PC-9 (cell line): Measurements from ENCODE around the gene SH3RF3. TPM values are rescaled to one million over a fixed set of nuclear protein-coding genes. Genes with fewer than 3 reads are reported as not detected.

Experiments
- BruUV-seq: library from RNA; stranded (reverse); fragments of 400-500 nt; replicated peaks from 2 replicates; lab custom pipeline; 2021; lab: Mats Ljungman, UMichigan
- CTCF ChIA-PET: fragments of 300-600 bp; sonication (Branson Sonifier 250); formaldehyde crosslinking; loops from one replicate; lab custom pipeline; 2022; ENCODE audit warnings: antibody characterized with exemption; lab: Charles Lee
- POLR2A ChIA-PET: fragments of 300-600 bp; sonication (Branson Sonifier 250); formaldehyde crosslinking; loops from one replicate; lab custom pipeline; 2022; ENCODE audit warnings: antibody characterized with exemption; ENCODE audit not compliant: unreplicated experiment; lab: Charles Lee
- DNase-seq, 2 experiments: peaks; one replicate each; pipeline versions ENCODE4 v3.0.0 to v3.0.0-alpha.2; 2015 to 2022; ENCODE audit warnings: mixed read lengths in 1 of 2
- H2AFZ ChIP-seq: fragments of 200-600 bp; sonication (generic); 2 replicates; pipeline ENCODE4 v1.8.1; 2017; ENCODE audit warnings: antibody characterized with exemption
- H3F3A ChIP-seq: fragments of 200-600 bp; sonication (generic); 2 replicates; pipeline ENCODE4 v1.8.1; 2017; ENCODE audit warnings: antibody characterized with exemption, mild to moderate bottlenecking, low read depth; ENCODE audit not compliant: insufficient read depth
- H3K27ac ChIP-seq: fragments of 200-600 bp; sonication (generic); 2 replicates; pipeline ENCODE4 v1.6.1; 2016; ENCODE audit warnings: mixed run types
- H3K27me3 ChIP-seq: fragments of 200-600 bp; sonication (generic); 2 replicates; pipeline ENCODE4 v1.6.1; 2016; ENCODE audit warnings: low read depth, mixed run types; ENCODE audit not compliant: insufficient read depth
- H3K36me3 ChIP-seq: fragments of 200-600 bp; sonication (generic); 2 replicates; pipeline ENCODE4 v1.6.1; 2016; ENCODE audit warnings: low read depth, mixed run types
- H3K4me1 ChIP-seq: fragments of 200-600 bp; sonication (generic); replicated peaks from 2 replicates; pipeline ENCODE4 v1.6.1; 2016; ENCODE audit warnings: mixed run types; ENCODE audit not compliant: insufficient read depth
- H3K4me2 ChIP-seq: fragments of 200-600 bp; sonication (generic); 2 replicates; pipeline ENCODE4 v1.6.1; 2017; ENCODE audit warnings: mixed run types
- H3K4me3 ChIP-seq: fragments of 200-600 bp; sonication (generic); 2 replicates; pipeline ENCODE4 v1.6.1; 2016; ENCODE audit warnings: mixed run types
- H3K79me2 ChIP-seq: fragments of 200-600 bp; sonication (generic); 2 replicates; pipeline ENCODE4 v1.6.1; 2017; ENCODE audit warnings: low read depth, mixed run types
- H3K9me2 ChIP-seq: fragments of 200-600 bp; sonication (generic); 2 replicates; pipeline ENCODE4 v1.8.1; 2017; ENCODE audit warnings: mild to moderate bottlenecking; ENCODE audit not compliant: insufficient read depth
- H3K9me3 ChIP-seq: fragments of 200-600 bp; sonication (generic); 2 replicates; pipeline ENCODE4 v1.8.1; 2016; ENCODE audit warnings: low read depth; ENCODE audit not compliant: insufficient read depth
- H4K20me1 ChIP-seq: fragments of 200-600 bp; sonication (generic); 2 replicates; pipeline ENCODE4 v1.8.1; 2017; ENCODE audit not compliant: insufficient read depth
- CTCF ChIP-seq: fragments of 200-600 bp; sonication (generic); conservative IDR thresholded peaks from 2 replicates; pipeline ENCODE4 v1.6.1; 2017; ENCODE audit warnings: mixed run types, antibody characterized with exemption, mild to moderate bottlenecking, moderate library complexity
- EZH2 ChIP-seq: fragments of 200-600 bp; sonication (generic); IDR thresholded peaks from 2 replicates; pipeline ENCODE4 v1.8.0; 2017; ENCODE audit warnings: antibody characterized with exemption, low read depth
- intact Hi-C: fragments of 100-400 bp; cut with micrococcal nuclease; formaldehyde crosslinking; loops from one replicate; pipeline ENCODE4 v1.10.0; 2022; ENCODE audit not compliant: unreplicated experiment
- total RNA-seq: library from RNA; stranded (reverse); gene quantifications from 2 replicates; pipeline ENCODE4 v1.2.3, GENCODE V29; 2021

Gene SH3RF3
- total RNA-seq, 1 experiment from 2014 or later: 6.1 TPM

GRCh38 chr2:109094144-109094543 is 34.9 kb upstream of the SH3RF3 start:
- TF ChIP-seq CTCF: no peak
- TF ChIP-seq EZH2: no peak
- Histone ChIP-seq H3K4me2 (no peak overlapping the region), H3K9me3 (no peaks in the 10 kb centered on the region), H3K36me3 (no peaks in the 10 kb centered on the region), H3F3A (no peaks in the 10 kb centered on the region), H2AFZ (no peak overlapping the region), H3K27me3 (no peaks in the 10 kb centered on the region), H3K27ac (no peak overlapping the region), H3K4me1 (no peaks in the 10 kb centered on the region), H4K20me1 (no peaks in the 10 kb centered on the region), H3K79me2 (no peaks in the 10 kb centered on the region), H3K4me3 (no peak overlapping the region), H3K9me2 (no peaks in the 10 kb centered on the region; the same call in 1 of the 2 replicates)
- POLR2A ChIA-PET: no interaction called here
- intact Hi-C loops: no loop called here
- BruUV-seq: no TSS peak
- DNase-seq: no peak
- CTCF ChIA-PET: no interaction called here

GRCh38 chr2:109098251-109098920 is 30.6 kb upstream of the SH3RF3 start:
- Histone ChIP-seq H3K9me2 (no peaks in the 10 kb centered on the region), H2AFZ (no peak overlapping the region), H4K20me1 (no peaks in the 10 kb centered on the region), H3K4me2 (no peak overlapping the region), H3K27me3 (no peaks in the 10 kb centered on the region), H3K4me3 (no peak overlapping the region), H3K4me1 (no peaks in the 10 kb centered on the region), H3F3A (no peaks in the 10 kb centered on the region), H3K79me2 (no peaks in the 10 kb centered on the region), H3K36me3 (no peaks in the 10 kb centered on the region), H3K9me3 (no peaks in the 10 kb centered on the region), H3K27ac (no peak overlapping the region)
- intact Hi-C loops: no loop called here
- peak in 1 of 2 experiments; percentile 3 for DNase-seq
- ChIA-PET CTCF (no interaction called here), POLR2A (no interaction called here)
- BruUV-seq: no TSS peak
- TF ChIP-seq EZH2 (no peak), CTCF (no peak)

- TF ChIP-seq CTCF: no peak
- TF ChIP-seq EZH2: no peak
- DNase-seq: no peak
- Histone ChIP-seq H3K9me2 (no peaks in the 10 kb centered on the region), H4K20me1 (no peaks in the 10 kb centered on the region), H3K27ac (no peak overlapping the region), H3K4me3 (no peak overlapping the region), H3K4me1 (no peaks in the 10 kb centered on the region), H3K79me2 (no peaks in the 10 kb centered on the region), H3K36me3 (no peaks in the 10 kb centered on the region), H3K9me3 (no peaks in the 10 kb centered on the region), H2AFZ (no peak overlapping the region), H3F3A (no peaks in the 10 kb centered on the region), H3K27me3 (no peaks in the 10 kb centered on the region), H3K4me2 (no peak overlapping the region)
- BruUV-seq: no TSS peak
- ChIA-PET CTCF (no interaction called here), POLR2A (no interaction called here)
- intact Hi-C loops: no loop called here
Observed at GRCh38 chr2:109098921-109099273, 30.1 kb upstream of the SH3RF3 start.
